Smooth muscle cell (in vitro differentiated cells): ENCODE data around the gene WWOX. TPM values are rescaled to one million over a fixed set of nuclear protein-coding genes. Genes with fewer than 3 reads are reported as not detected.

ENCODE experiments used
- DNase-seq: peaks from one replicate; lab custom pipeline; 2025; ENCODE audit not compliant: unreplicated experiment; lab: John Stamatoyannopoulos, UW
- H2AFZ ChIP-seq: fragments of 200-600 bp; sonication (generic); 2 replicates; pipeline ENCODE4 v1.6.0; 2016; ENCODE audit warnings: antibody characterized with exemption, low read depth, mild to moderate bottlenecking
- H3F3A ChIP-seq: fragments of 200-600 bp; sonication (generic); 2 replicates; pipeline ENCODE4 v1.6.0; 2017; ENCODE audit warnings: antibody characterized with exemption, low read depth
- H3K27ac ChIP-seq: fragments of 200-600 bp; sonication (generic); 2 replicates; pipeline ENCODE4 v1.5.1; 2016; ENCODE audit warnings: low read depth, mild to moderate bottlenecking
- H3K27me3 ChIP-seq: fragments of 200-600 bp; sonication (generic); 2 replicates; pipeline ENCODE4 v1.6.1; 2016; ENCODE audit warnings: low read depth, mild to moderate bottlenecking
- H3K36me3 ChIP-seq: fragments of 200-600 bp; sonication (generic); 2 replicates; pipeline ENCODE4 v1.5.1; 2016; ENCODE audit warnings: low read depth
- H3K4me1 ChIP-seq: fragments of 200-600 bp; sonication (generic); 2 replicates; pipeline ENCODE4 v1.5.1; 2016; ENCODE audit warnings: low read depth
- H3K4me2 ChIP-seq: fragments of 200-600 bp; sonication (generic); 2 replicates; pipeline ENCODE4 v1.6.0; 2016; ENCODE audit warnings: mild to moderate bottlenecking
- H3K4me3 ChIP-seq: fragments of 200-600 bp; sonication (generic); 2 replicates; pipeline ENCODE4 v1.5.1; 2016; ENCODE audit warnings: mild to moderate bottlenecking
- H3K79me2 ChIP-seq: fragments of 200-600 bp; sonication (generic); 2 replicates; pipeline ENCODE4 v1.6.0; 2016; ENCODE audit warnings: low read depth, mild to moderate bottlenecking
- H3K9ac ChIP-seq: fragments of 200-600 bp; sonication (generic); 2 replicates; pipeline ENCODE4 v1.6.0; 2016; ENCODE audit warnings: low read depth
- H3K9me3 ChIP-seq: fragments of 200-600 bp; sonication (generic); replicated peaks from 2 replicates; pipeline ENCODE4 v1.5.1; 2016; ENCODE audit warnings: low read depth
- H4K20me1 ChIP-seq: fragments of 200-600 bp; sonication (generic); 2 replicates; pipeline ENCODE4 v1.6.0; 2016; ENCODE audit warnings: low read depth
- CTCF ChIP-seq: fragments of 200-600 bp; sonication (generic); IDR thresholded peaks from 2 replicates; pipeline ENCODE4 v1.5.1; 2017; ENCODE audit warnings: borderline replicate concordance, mild to moderate bottlenecking, antibody characterized with exemption; ENCODE audit not compliant: insufficient read depth, poor library complexity, severe bottlenecking
- WGBS: methylation state at CpG from one replicate; pipeline ENCODE4 v1.1.7; 2016; ENCODE audit warnings: low lambda C conversion rate; 5-methylcytosine and 5-hydroxymethylcytosine counted together
- polyA plus RNA-seq: library from polyadenylated mRNA; unstranded; fragments of >200 nt; fragmentation: Nextera tagmentation; extraction: Ambion mirVana; gene quantifications from 2 replicates; pipeline ENCODE4 v1.2.1, GENCODE V29; 2016
- total RNA-seq: library from RNA; depleted of rRNA; stranded (reverse); fragments of >200 nt; gene quantifications from 2 replicates; pipeline ENCODE4 v1.2.3, GENCODE V29; 2014

The WWOX gene
- total and polyA plus RNA-seq, 2 experiments from 2014 or later: 7.5 to 14.0 TPM

GRCh38 chr16:78294538-78295225, 195.2 kb downstream of the WWOX start:
- no peaks in the 10 kb centered on the region for H3F3A ChIP-seq
- H3K4me3 ChIP-seq: no peak overlapping the region
- H3K79me2 ChIP-seq: no peaks in the 10 kb centered on the region
- 96% methylated on average over 4 of the region's 4 CpGs for WGBS
- TF ChIP-seq CTCF: no peak
- H4K20me1 ChIP-seq: no peaks in the 10 kb centered on the region
- H3K36me3 ChIP-seq: no peaks in the 10 kb centered on the region
- H3K4me1 ChIP-seq: peaks cover 11% of the 10 kb centered on the region
- H3K27ac ChIP-seq: no peak overlapping the region
- no peak for DNase-seq
- H2AFZ ChIP-seq: no peak overlapping the region
- no peaks in the 10 kb centered on the region for H3K9me3 ChIP-seq
- no peaks in the 10 kb centered on the region for H3K27me3 ChIP-seq
- H3K4me2 ChIP-seq: no peak overlapping the region
- H3K9ac ChIP-seq: no peak overlapping the region

GRCh38 chr16:78297066-78297666, 197.7 kb downstream of the WWOX start:
- H3K36me3 ChIP-seq: no peaks in the 10 kb centered on the region
- H3K4me1 ChIP-seq: no peaks in the 10 kb centered on the region
- H3K9ac ChIP-seq: no peak overlapping the region
- DNase-seq: no peak
- H3K4me2 ChIP-seq: peak overlapping the region; percentile 8
- WGBS: 58% methylated on average over 6 of the region's 6 CpGs
- H4K20me1 ChIP-seq: no peaks in the 10 kb centered on the region
- no peak overlapping the region for H3K4me3 ChIP-seq
- H2AFZ ChIP-seq: no peak overlapping the region
- TF ChIP-seq CTCF: no peak
- no peak overlapping the region for H3K27ac ChIP-seq
- H3K9me3 ChIP-seq: no peaks in the 10 kb centered on the region
- no peaks in the 10 kb centered on the region for H3K27me3 ChIP-seq
- no peaks in the 10 kb centered on the region for H3F3A ChIP-seq
- no peaks in the 10 kb centered on the region for H3K79me2 ChIP-seq

- H3K27ac ChIP-seq: peak overlapping the region; percentile 43
- H2AFZ ChIP-seq: no peak overlapping the region
- DNase-seq: no peak
Measured at GRCh38 chr16:78298986-78299385, 199.5 kb downstream of the WWOX start.

More at GRCh38 chr16:78298986-78299385, 199.5 kb downstream of the WWOX start:
- no peak for TF ChIP-seq CTCF
- no peaks in the 10 kb centered on the region for H4K20me1 ChIP-seq
- H3K9me3 ChIP-seq: no peaks in the 10 kb centered on the region
- peak overlapping the region; percentile 72 for H3K4me2 ChIP-seq
- H3K9ac ChIP-seq: no peak overlapping the region
- H3K4me1 ChIP-seq: peaks cover 5% of the 10 kb centered on the region
- H3K4me3 ChIP-seq: no peak overlapping the region
- WGBS: 30% methylated on average over 6 of the region's 6 CpGs
- H3K36me3 ChIP-seq: no peaks in the 10 kb centered on the region
- H3K79me2 ChIP-seq: no peaks in the 10 kb centered on the region
- H3F3A ChIP-seq: no peaks in the 10 kb centered on the region
- no peaks in the 10 kb centered on the region for H3K27me3 ChIP-seq
